NCI-H774 (cell line): ENCODE measurements around the gene KCNT1.

Source experiments
- DNase-seq: peaks from one replicate; lab custom pipeline; 2025; lab: John Stamatoyannopoulos, UW

KCNT1 gene

DNA sequence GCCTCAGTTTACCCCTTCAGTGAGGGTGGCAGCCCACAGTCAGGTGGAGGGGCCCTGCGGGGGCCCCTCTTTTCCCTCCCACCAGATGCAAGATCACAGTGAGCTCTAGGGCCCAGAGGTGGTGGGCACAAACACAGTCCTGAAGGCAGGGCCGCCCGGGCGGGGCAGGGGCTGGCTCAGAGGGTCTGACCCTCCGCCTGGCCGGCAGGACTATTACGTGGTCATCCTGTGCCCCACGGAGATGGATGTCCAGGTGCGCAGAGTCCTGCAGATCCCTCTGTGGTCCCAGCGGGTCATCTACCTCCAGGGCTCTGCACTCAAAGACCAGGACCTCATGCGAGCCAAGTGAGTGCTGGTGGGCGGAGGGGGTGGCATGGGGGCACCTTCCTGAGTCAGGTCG lies 63.4 kb downstream of the KCNT1 start:
- no peak for DNase-seq

DNA sequence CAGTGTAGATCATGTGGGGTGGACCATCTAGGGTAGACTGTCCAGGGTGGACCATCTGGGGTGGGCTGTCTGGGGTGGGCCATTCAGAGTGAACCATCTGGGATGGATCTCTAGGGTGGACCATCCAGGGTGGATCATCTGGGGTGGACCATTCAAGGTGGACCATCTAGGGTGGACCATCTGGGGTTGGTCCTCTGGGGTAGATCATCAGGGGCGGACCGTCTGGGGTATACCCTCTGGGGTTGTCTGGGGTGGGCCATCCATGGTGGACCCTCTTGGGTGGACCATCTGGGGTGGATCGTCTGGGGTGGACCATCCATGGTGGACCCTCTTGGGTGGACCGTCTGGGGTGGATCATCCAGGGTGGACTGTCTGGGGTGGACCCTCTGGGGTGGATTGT lies 64.3 kb downstream of the KCNT1 start:
- no peak for DNase-seq

DNA sequence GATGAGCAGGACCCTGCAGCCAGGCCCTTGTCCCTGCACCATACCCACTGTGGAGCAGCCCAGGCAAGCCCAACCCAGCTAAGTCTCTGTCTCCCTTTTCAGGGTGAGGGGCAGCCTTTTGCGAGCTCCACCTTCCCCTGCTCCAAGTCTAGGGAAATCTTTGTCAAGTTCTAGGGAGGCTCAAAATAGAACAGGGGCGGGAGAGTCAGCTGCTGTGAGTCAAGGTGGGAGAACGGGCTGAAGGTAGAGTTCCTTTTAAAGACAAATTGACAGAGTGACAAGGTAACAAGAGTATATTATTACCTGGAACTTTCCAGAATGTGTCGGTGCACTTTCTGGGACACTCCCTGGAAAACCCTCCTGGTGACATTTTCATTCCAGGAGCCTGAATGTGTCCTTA lies 64.7 kb downstream of the KCNT1 start:
- no peak for DNase-seq

DNA sequence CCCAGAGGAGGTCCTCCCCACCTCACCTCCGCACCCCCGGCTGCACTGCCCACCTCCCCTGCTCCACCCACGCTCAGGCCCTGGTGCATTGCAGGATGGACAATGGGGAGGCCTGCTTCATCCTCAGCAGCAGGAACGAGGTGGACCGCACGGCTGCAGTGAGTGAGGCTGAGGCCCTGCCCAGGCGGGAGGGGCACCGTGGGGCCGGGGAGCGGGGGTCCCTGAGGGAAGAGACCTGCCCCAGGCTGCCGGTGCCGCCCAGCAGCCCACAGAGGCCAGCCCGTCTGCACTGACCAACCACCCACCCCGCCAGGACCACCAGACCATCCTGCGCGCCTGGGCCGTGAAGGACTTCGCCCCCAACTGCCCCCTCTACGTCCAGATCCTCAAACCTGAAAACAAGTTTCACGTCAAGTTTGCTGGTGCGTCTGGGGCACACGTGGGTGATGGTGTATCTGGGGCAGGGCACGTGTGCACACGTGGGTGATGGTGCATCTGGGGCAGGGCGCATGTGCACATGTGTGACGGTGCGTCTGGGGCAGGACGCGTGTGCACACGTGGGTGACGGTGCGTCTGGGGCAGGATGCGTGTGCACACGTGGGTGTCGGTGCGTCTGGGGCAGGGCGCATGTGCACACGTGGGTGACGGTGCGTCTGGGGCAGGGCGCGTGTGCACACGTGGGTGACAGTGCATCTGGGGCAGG lies 66.7 kb downstream of the KCNT1 start:
- DNase-seq, result no peak

DNA sequence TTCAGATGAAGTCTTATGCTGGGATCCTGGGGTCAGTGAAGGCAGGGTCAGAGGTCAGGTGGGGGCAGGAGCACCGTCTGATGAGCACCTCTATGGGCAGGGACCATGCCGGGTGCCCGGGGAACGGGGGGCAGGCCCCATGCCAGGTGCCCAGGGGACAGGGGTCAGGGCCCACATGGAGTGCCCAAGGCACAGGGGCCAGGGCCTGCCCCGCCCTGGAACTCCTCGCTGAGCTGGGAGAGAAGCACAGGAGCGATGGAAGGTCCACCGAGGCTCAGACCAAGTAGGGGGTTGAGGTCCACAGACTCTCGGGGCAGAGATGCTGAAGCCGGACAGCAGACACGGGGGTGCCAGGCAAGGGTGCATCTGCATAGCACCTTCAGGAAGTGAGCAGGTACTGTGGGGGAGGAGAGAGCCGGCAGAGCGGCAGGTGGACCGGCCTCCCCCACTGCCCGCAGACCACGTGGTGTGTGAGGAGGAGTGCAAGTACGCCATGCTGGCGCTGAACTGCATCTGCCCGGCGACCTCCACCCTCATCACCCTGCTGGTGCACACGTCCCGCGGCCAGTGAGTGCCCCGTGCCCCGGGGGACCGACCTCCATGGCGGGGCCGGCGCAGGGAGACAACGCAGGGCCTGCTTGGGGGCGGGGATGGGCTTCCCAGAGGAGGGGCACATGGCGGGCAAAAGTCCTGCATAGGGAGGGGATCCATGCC lies 67.7 kb downstream of the KCNT1 start:
- no peak for DNase-seq

DNA sequence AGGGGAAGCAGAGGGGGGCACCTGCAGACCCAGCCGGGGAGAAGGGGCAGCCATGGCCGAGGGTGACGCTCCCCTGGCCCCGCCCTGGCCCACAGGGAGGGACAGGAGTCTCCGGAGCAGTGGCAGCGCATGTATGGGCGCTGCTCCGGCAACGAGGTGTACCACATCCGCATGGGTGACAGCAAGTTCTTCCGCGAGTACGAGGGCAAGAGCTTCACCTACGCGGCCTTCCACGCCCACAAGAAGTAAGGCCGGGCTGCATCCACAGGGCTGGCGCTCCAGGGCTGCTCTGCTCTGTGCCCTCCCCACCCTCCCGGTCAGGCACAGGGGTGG lies 68.2 kb downstream of the KCNT1 start:
- peak; percentile 16 for DNase-seq

DNA sequence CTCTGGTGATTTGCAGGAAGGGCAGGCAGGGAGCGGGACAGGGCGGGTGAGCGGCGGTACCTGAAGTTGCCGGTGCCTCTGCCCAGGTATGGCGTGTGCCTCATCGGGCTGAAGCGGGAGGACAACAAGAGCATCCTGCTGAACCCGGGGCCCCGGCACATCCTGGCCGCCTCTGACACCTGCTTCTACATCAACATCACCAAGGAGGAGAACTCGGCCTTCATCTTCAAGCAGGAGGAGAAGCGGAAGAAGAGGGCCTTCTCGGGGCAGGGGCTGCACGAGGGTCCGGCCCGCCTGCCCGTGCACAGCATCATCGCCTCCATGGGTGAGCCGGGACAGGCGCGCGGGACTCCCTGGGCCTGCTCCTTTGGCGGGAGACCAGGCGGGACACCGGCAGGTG lies 68.8 kb downstream of the KCNT1 start:
- DNase-seq, result no peak

DNA sequence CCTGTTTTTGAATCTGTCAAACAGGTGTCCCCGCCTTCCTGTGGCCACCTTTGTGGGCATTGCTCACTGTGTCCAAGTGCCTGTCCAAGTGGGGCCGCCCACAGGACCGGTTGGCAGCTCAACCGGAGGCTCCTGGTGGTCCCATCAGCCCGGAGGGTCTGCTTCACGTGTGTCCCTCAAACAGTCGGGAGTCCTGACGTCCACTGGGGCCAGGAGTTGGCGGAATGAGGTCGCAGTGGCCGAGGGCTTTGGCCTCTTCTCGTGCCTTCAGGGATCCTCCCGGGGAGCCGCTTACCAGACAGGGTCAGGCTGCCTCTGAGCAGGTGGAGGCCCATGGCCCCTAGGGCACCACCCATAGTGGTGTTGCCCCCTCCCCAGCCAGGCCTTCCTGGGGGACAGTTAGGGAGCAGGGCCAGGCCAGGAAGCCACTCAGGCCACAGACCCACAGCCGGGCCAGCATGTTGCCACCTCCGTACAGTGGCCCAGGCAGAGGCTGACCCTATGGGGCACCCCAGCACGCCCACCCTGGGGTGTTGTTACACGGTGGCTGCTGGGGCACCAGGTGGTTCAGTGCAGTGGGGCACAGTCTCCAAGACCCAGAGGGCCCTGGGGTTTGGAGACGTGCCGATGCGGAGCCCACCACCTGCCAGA lies 69.5 kb downstream of the KCNT1 start:
- DNase-seq, result no peak

DNA sequence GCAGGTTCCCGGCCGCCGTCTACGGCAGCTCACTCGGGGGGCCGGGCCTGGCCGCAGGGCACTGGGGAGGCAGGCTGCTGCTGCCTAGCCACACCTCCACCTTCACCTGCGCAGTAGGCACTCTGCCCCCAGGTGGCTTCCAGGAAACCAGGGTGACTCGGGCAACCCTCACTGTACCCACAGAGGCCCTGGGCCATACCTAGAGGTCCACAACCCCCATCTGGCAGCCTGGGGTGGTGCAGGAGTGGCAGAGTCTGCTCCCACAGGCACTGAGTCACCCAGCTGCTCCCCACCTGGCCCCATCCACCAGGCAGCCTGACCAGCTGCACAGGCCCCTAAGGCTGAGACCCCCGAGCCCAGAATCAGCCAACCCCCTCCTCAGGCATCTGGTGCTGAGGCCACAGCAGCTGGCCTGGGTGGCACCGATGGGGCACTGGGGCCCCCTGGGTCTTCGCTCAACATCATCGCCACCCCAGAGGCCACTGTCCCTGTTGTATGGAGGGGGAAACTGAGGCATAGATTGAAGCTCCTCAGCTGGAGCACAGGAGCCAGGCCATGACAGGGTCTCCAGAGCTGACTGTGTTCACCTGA lies 70.2 kb downstream of the KCNT1 start:
- no peak for DNase-seq

DNA sequence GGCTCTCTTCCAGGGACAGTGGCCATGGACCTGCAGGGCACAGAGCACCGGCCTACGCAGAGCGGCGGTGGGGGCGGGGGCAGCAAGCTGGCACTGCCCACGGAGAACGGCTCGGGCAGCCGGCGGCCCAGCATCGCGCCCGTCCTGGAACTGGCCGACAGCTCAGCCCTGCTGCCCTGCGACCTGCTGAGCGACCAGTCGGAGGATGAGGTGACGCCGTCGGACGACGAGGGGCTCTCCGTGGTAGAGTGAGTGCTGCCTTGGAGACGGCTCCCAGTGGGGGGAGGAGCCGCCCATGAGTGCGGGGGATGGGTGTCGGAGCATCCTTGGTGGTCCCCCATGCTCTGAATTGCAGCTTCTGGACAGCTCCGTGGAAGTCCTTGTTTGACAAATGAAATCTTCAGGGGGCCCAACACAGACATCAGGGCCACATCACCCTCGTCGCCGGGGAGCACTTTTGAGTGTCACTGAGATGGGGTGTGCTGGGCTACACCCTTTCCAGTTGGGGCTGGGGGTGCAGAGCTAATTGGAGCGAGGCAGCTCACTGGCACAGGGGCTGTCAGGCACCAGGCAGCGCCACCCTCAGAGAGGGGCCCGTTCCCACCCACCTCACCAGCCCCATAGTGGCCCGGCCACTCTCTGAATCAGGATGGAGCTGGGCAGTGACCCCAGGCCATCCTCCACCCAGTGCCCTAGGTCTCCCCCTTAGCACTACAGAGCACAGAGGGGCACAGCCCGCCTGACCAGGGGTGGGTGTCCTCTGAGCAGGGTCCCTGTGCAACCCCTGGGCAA lies 70.9 kb downstream of the KCNT1 start:
- no peak for DNase-seq

DNA sequence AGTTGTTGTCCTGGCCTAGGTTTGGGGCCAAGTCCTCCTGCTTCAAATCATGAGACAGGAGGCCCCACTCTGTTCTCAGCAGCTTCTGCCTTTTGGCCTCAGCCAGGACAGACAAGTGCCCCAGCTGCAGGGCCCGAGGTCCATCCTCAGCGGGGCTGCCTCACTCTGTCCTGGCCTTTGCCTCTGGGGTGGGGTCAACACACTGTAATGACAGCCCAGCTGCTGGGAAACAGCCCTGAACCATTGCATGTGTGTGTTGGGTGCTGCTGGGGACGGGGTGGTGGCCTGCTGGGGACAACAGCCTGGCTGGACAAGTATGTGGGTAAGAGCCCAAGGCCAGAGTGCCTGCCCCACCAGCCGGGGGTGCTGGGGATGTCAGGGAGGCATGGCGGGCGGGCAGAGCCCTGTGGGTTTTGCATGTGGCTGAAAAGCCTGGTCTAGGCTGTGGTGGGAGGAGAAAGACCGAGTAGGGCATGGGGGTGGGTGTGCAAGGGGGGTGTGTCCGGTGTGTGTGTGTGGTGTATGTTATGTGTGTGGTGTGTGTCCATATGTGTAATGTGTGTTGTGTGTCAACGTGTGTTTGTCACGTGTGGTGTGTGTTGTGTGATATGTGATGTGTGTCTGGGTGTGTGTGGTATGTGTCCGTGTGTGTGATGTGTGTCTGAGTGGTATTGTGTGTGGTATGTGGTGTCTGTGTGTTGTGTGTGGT lies 71.7 kb downstream of the KCNT1 start:
- DNase-seq, result no peak

DNA sequence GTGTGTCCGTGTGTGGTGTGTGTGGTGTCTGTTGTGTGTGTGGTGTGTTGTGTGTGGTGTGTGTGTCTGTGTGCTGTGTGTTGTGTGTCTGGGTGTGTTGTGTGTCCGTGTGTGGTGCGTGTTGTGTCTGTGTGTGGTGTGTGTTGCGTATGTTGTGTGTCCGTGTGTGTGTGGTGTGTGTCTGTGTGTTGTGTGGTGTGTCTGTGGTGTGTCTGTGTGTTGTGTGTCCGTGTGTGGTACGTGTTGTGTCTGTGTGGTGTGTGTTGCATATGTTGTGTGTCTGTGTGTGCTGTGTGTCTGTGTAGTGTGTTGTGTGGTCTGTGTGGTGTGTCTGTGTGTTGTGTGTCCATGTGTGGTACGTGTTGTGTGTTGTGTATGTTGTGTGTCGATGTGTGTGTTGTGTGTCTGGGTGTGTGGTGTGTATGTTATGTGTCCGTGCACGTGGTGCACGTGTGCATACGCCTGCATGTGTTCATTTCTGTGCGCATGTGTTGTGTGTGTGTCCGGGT lies 72.3 kb downstream of the KCNT1 start:
- DNase-seq, result no peak

DNA sequence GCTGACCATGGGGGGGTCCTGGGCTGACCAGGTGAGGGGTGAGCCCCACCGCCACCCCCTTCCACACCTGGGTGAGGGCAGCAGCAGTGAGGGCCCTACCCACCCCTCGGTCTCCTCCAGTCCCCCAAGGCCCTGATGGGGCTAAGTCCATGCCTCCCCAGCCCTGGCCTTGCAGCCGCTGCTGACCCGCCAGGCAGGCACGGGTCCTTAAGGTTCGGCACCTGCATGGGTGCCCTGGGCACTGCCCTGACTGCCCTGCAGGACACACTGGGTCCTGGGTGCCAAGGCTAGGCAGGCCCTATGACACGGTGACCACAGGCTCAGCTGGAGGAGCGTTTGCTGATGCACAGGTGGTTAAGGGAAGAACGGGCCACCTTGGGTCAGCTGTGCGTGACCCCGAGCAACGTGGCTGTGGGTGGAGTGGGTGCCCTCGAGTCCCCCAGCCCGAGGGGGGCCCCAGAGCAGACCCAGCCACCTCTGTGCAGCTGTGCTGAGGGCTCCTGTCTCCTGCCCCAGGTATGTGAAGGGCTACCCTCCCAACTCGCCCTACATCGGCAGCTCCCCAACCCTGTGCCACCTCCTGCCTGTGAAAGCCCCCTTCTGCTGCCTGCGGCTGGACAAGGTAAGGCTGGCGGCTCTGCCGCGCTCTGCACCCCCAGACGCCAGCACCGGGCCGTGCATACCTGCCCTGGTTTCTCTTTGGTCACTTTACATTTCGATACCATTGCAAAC lies 73.0 kb downstream of the KCNT1 start:
- no peak for DNase-seq

DNA sequence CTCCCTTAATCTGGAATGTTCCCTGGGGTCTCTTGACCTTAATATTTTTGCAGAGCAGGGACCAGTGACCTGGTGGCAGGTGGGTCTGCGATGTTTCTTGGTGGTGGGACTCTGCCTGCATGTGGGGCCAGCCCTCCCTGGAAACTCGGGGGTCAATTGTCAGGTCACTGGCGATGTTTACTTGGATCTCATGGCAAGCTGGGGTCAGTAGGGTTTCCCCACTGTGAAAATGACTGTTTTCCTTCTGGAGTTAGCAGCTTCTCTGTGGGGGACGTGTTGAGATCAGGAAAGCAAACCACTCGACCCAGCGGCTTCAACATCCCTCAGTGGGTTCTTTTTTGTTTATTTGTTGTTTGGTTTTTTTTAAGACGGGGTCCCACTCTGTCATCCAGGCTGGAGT lies 73.9 kb downstream of the KCNT1 start:
- DNase-seq, result no peak

DNA sequence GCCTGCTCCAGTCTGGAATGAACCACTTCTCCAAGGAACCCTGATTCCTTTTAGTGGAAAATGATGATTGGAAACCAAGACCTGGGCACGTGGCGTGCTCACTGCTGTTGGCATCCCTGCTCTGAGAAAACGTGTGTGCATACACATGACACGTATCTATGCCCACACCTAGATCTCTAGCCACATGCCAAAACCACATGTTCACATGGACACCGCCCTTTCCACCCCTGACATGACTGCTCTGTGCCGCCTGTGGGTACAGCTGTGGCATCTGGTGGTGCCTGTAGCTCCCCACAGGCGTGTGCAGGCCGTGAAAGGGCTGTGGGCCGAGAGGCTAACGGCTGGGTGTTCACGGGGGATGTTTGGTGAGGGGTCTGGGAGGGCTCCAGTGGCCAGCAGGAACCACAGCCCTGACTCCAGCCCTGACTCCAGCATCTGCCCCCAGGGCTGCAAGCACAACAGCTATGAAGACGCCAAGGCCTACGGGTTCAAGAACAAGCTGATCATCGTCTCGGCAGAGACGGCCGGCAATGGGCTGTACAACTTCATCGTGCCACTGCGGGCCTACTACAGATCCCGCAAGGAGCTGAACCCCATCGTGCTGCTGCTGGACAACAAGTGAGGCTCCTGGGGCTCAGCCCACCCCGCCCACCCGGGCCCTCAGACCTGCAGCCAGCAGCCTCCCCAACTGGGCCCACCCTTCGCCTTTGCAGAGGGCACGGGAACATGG lies 75.1 kb downstream of the KCNT1 start:
- no peak for DNase-seq

DNA sequence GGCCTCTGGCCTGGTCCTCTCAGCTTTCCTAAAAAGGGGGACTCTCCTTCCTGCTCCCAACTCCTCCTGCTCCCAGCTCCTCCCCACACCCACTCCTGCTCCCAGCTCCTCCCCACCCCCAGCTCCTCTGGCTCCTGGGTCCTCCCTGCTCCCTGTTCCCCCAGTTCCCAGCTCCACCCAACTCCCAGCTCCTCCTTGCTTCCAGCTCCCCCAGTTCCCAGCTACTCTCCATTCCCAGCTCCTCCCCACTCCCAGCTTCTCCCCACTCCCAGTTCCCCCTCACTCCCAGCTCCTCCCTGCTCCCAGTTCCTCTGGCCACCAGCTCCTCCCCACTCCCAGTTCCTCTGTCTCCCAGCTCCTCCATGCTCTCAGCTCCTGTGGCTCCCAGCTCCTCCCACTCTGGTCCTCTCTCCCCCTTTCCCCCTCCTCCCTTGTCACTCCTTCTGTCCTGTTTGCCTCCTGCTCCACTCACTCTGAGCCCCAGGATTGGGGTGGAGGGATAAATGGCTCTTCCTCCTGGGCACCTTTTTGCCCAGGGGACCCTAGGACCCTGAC lies 75.7 kb downstream of the KCNT1 start:
- no peak for DNase-seq

DNA sequence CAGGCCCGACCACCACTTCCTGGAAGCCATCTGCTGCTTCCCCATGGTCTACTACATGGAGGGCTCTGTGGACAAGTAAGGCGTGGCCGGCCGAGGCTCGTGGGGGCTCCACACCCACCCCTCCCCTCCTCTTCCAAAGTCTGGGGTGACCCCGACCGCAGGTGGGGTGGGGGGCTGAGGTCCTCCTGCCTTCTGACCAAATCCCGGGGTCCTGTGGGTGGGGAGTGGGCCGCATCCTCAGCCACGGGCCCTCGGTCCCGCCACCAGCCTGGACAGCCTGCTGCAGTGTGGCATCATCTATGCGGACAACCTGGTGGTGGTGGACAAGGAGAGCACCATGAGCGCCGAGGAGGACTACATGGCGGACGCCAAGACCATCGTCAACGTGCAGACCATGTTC lies 76.4 kb downstream of the KCNT1 start:
- no peak for DNase-seq

DNA sequence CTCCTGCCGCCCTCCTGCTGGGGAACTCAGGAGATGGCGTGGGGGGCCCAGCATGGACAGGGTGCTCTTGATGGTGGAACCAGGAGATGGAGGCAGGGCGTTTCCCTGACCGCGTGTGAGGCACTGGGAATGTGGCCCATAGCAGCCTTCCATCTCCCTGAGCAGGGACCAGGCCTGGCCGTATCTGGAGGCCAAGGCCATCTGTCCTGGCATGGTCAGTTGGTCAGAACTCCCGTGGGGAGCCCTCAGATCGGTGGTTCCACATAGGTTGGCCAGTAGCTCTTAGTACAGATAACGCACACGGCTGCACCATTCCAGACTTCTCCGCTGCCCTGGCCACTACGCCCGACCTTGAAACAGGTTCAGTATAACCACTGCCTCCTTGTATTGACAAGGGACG lies 77.6 kb downstream of the KCNT1 start:
- DNase-seq, result no peak

DNA sequence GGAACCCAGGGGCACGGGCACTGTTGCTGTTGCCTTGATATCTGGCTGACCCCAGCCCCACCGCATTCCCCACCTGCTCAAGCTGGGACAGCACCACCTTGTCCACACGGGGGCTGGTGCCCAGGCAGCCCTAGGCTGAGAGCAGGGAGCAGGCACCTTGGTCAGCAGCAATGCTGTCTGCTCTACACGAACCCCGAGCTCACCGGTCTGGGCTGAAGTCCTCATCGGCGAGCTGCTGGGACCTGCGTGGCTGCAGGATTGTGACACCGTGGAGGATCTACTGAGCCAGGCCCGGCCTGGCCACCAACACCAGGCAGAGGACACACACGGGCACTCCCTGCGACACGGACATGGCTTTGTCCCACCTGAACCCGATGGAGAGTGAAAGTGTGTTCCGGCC lies 78.1 kb downstream of the KCNT1 start:
- DNase-seq, result no peak

DNA sequence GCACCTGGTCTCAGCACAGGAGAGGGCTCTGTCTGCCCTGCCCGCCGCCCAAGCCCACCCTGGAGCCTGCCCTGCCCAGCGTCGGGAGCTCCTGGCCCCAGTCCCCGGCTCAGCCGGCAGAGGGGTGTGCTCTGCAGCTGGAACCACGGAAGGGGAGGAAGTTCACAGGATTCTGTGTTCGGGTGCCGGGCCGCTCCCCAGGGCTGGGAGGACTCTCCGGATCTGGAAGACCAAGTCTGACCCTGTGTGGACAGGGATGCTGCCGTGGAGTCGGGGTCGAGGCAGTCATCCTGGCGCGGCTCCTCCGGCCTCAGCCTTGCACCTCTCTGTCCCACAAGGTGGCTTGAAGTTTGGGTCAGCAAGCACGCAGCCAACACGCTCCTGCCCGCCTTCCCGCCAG lies 78.6 kb downstream of the KCNT1 start:
- no peak for DNase-seq
